Lower leg skin (tissue), 3 donors: ENCODE measurements around the gene TOP3B.

Experiments used
- CTCF ChIP-seq, 3 donors: fragments of 450-650 bp; IDR thresholded peaks; one replicate each; pipeline ENCODE4 v1.5.1; 2016; ENCODE audit warnings: antibody characterized with exemption in 3 of 3, mild to moderate bottlenecking in 3 of 3, moderate library complexity in 2 of 3
- POLR2A ChIP-seq, 2 donors: fragments of 450-650 bp; IDR thresholded peaks; one replicate each; pipeline ENCODE4 v1.6.1; 2016 to 2017; ENCODE audit warnings: antibody characterized with exemption in 2 of 2, mild to moderate bottlenecking in 1 of 2, moderate library complexity in 1 of 2

GRCh38 chr22:21944871-21945270, 37.7 kb downstream of the TOP3B start:
- TF ChIP-seq CTCF (IDR thresholded peaks at IDR 0.05): no peak
- TF ChIP-seq POLR2A (IDR thresholded peaks at IDR 0.05): no peak
